ENCODE results near the gene EPOP. TPM values are rescaled to one million over a fixed set of nuclear protein-coding genes. Genes with fewer than 3 reads are reported as not detected.

EPOP gene
- total RNA-seq, 1 experiment from 2014 or later: 37.9 TPM

- intact Hi-C loops (cut with micrococcal nuclease): no loop called here
- peaks cover 24 to 58% of the 10 kb centered on the region in 2 experiments for H3K4me1 ChIP-seq (ENCODE audit: control insufficient read depth in 1 of 2, insufficient read depth in 2 of 2, low read length in 2 of 2)
- peak overlapping the region; percentile 91; the same call in 1 of the 2 replicates for H3K27ac ChIP-seq (ENCODE audit: low read depth, low read length)
- H3K27me3 ChIP-seq (ENCODE audit: insufficient read depth, low read length): no peaks in the 10 kb centered on the region; the same call in 1 of the 2 replicates
- ChIA-PET POLR2A (interaction anchor here (1.3 kb wide), 1 partner anchor 10 kb away, joined by 3 read pairs; no protein-coding TSS in a partner anchor), RAD21 (ENCODE audit: low non-redundant PET in 1 of 2, low total read pairs in 2 of 2, uncharacterized antibody in 2 of 2, unreplicated experiment in 2 of 2) (no interaction called here), CTCF (no interaction called here)
- H2AFZ ChIP-seq (ENCODE audit: low read depth, low read length, poor library complexity, severe bottlenecking): no peak overlapping the region
- H3K9me2 ChIP-seq (ENCODE audit: insufficient read depth): no peaks in the 10 kb centered on the region
- H3K4me3 ChIP-seq (replicated peaks in 1 of 2; ENCODE audit: low read depth in 1 of 2, low read length in 2 of 2): peak overlapping the region; percentile 75 to 77
- no peak for DNase-seq (ENCODE audit: low read depth, low spot score)
- H3K4me2 ChIP-seq (ENCODE audit: low read length): peak overlapping the region; percentile 93
- H3K9me3 ChIP-seq (ENCODE audit: control insufficient read depth in 1 of 2, insufficient read depth in 1 of 2, low read depth in 1 of 2, low read length in 2 of 2): no peaks in the 10 kb centered on the region
- peak overlapping the region; percentile 94 for H3K9ac ChIP-seq (ENCODE audit: low read length)
- BruUV-seq (replicated peaks): no TSS peak
- peaks cover 19% of the 10 kb centered on the region; the same call in 1 of the 2 replicates for H3K79me2 ChIP-seq (ENCODE audit: insufficient read depth, low read length)
- TF ChIP-seq SP1 (IDR thresholded peaks at IDR 0.05; ENCODE audit: low read depth) (no peak), TCF7L2 (IDR thresholded peaks at IDR 0.05; ENCODE audit: borderline replicate concordance, extremely low read depth, insufficient read depth, insufficient read length) (no peak), FOSL1 (IDR thresholded peaks at IDR 0.05; ENCODE audit: low read depth) (no peak), SRF (IDR thresholded peaks at IDR 0.05; ENCODE audit: low read depth) (no peak), POLR2AphosphoS5 (IDR thresholded peaks at IDR 0.05; ENCODE audit: low read depth, low read length) (no peak), ATF3 (IDR thresholded peaks at IDR 0.05) (no peak), ELF1 (IDR thresholded peaks at IDR 0.05; ENCODE audit: borderline replicate concordance, low read depth) (no peak), ZNF274 (IDR thresholded peaks at IDR 0.05; ENCODE audit: low read depth, low read length) (no peak), CTCF (IDR thresholded peaks at IDR 0.05 in 2 of 3, conservative IDR thresholded peaks at IDR 0.05 in 1 of 3; ENCODE audit: borderline replicate concordance in 1 of 3, insufficient read depth in 1 of 3, low read depth in 2 of 3, low read length in 2 of 3) (no peak), CEBPB (IDR thresholded peaks at IDR 0.05; ENCODE audit: low read depth) (no peak), YY1 (IDR thresholded peaks at IDR 0.05; ENCODE audit: extremely low read depth, insufficient replicate concordance, low read depth, low read length) (no peak), EGR1 (IDR thresholded peaks at IDR 0.05; ENCODE audit: low read depth) (no peak), EZH2 (IDR thresholded peaks at IDR 0.05) (no peak), RAD21 (IDR thresholded peaks at IDR 0.05; ENCODE audit: low read depth) (no peak), JUND (IDR thresholded peaks at IDR 0.05) (no peak), EZH2phosphoT487 (IDR thresholded peaks at IDR 0.05; ENCODE audit: borderline replicate concordance) (no peak)
- H3K36me3 ChIP-seq (ENCODE audit: control insufficient read depth in 1 of 2, insufficient read depth in 2 of 2, low read length in 2 of 2): no peaks in the 10 kb centered on the region
- H4K20me1 ChIP-seq (ENCODE audit: insufficient read depth): no peaks in the 10 kb centered on the region
- no peak for ATAC-seq
Measured at GRCh38 chr17:38672788-38673706, 1.7 kb downstream of the EPOP start.
